GOT3 (cell line): Measurements from ENCODE around the gene ZCCHC4.

Experiments
- DNase-seq: peaks from one replicate; lab custom pipeline; 2025; ENCODE audit warnings: mixed read lengths; lab: John Stamatoyannopoulos, UW

The ZCCHC4 gene

DNA sequence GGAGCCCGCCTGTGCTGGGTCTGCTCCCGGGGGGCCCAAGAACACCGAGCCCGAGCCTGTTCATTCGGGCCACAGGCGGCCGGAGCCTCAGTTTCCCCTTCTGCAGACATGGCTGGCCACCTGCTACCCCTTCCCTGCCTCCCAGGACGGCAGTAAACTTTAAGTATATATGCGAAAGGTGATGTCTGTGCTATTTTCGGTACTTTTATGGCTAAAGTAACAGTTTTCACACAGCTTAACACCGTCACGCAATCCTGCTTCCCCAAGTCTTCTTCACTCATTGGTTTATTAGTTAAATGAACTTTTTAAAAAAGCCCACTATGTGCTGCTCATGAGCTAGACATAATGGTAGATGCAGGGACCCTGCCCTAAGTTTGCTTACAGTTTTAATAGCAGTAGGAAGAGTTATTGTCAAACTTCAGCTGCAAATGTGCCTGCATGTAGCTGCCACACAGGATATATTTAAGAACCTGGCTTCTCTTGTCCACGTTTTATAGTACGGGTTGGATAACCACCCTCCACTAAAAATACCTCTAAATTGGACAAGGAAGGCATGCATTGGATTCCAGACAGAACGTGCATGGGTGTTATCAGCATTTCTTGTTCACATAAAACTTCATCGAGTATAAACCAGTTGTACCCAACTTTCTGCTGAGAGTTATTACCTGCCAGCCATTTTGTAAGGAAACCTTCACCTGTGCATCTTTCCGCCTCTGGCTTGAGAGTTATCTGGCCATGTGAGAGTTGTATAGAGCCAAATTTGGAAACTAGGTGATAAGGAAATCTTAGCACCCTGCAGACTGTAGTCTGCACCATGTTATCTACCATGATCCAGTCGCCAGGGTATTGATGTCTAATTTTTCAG is 65.2 kb downstream of the ZCCHC4 start:
- DNase-seq, result no peak

DNA sequence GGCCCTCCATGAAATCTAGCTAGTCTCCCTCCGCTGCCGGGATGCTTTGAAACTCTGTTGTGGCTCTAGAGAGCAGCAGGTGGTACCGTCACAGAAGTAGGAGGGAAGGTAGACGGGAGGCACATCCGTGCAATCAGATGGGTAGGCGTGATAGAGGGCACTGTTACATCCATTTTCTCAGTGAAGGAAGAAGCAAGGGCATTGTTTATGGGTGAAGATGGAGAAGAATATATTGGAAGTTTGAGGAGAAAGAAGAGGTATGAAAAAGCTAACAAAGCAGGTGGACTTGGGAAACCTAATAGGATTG is 65.8 kb downstream of the ZCCHC4 start:
- DNase-seq, result no peak

- no peak for DNase-seq
These were observed 67.0 kb downstream of the ZCCHC4 start for GRCh38 chr4:25379591-25379990.

DNA sequence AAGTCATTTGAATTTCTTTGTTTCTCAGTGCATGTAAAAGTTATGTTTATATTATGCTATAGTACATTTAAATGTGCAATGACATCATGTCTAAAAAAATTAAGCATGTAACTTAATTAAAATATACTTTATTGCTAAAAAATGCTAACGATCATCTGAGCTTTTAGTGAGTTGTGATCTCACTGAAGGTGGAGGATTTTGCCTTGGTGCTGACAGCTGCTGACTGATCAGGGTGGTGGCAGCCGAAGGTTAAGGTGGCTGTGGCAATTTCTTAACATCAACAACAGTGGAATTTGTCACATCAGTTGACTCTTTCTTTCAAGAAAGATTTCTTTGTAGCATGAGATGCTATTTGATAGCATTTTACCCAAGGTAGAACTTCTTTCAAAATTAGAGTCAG is 71.1 kb downstream of the ZCCHC4 start:
- DNase-seq, result no peak

- no peak for DNase-seq
These were observed 74.4 kb downstream of the ZCCHC4 start for GRCh38 chr4:25386926-25387325.

DNA sequence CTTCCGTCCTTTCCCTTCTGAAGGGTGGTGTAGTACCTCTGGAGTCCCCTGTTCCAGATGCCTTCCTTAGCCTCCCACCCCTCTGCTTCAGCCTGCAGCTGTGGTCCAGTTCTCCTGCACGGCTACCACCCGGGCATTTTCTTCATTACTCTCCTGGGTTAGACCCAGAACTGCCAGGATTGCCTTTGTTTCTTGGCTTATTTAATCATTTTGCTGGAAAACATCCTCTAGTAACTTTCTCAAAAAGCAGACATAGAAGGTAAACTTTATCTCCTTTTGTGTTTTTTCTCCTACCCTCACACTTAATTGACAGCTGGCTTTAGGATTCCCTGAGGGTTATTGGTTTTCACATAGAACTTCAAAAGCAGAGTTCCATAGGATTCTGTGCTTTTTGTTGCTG is 84.7 kb downstream of the ZCCHC4 start:
- DNase-seq, result no peak

GRCh38 chr4:25399510-25399909 is 86.9 kb downstream of the ZCCHC4 start:
- DNase-seq, result no peak

DNA sequence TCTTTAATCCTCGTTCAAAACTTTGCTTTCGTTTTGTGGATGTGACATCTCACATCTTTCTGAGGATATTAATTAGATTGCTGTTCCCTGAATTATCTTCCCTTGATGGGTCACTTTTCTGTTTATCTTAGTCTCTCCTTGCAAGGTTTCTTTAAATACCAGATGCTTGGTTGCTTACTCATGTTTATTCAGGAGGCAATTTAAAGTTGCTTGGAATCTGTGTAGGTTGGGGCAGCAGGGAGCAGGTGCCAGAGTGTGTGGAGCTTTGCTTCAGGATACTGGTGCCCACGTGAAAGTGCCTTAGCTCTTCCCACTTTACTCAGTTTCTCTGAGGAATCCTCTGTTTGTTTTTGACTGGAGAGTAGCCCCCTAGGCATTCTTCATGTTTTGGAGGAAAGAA is 88.5 kb downstream of the ZCCHC4 start:
- no peak for DNase-seq

DNA sequence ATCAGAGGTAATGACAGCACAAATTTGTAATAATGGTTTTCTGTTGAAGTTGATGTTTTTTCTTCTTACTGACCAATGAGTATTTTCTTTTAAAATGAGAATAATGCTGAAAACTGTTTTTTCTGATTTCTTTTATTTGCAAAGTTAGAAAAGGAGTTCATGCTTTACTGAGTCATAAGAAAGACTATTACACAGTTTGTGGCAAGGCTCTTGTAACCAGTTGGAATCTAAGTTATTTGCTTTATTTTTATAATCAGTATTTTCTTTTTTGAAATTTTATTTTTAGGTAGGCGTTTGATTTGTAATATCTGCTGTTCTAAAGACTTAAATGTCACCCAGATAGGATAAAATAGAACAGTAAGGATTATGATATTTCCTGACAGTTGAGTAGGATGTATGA is 89.9 kb downstream of the ZCCHC4 start:
- DNase-seq, result no peak

- no peak for DNase-seq
These were observed 91.1 kb downstream of the ZCCHC4 start for GRCh38 chr4:25403699-25404098.

GRCh38 chr4:25405453-25405852 is 92.9 kb downstream of the ZCCHC4 start:
- DNase-seq, result no peak

GRCh38 chr4:25406081-25406692 is 93.6 kb downstream of the ZCCHC4 start:
- DNase-seq, result no peak

DNA sequence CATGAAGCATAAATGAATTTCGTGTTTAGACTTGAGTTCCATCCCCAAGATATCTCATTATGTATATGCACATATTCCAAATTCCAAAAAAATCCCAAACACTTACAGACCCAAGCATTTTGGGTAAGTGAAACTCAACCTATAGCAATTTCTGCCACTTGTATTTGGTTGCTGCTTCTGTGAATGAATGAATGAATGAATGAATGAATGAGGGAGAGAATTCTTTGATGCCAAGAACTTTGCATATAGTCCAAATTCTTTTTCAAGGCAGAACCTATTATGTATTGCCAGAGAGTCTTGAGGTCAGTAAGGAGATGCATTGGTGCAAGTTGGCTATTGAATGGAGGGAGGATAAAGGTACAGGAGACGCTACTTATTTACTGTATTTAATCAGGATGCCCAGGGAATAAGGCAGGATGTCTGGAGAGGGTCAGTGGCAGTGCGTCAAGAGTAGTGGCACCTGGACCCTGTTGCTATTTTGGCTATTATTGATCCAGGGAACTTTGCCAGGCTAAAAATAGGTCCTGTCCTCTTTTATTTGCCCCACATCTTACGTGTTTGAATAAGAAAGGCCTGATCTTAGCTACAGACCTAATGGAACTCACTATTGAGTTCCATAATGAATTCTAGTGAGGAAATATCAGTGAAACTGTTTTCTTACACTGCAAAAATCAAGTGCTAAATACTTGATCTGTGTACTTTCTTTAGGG is 98.4 kb downstream of the ZCCHC4 start:
- no peak for DNase-seq

- no peak for DNase-seq
These were observed 100.7 kb downstream of the ZCCHC4 start for GRCh38 chr4:25413261-25413660.

- DNase-seq, result no peak
These were observed 104.4 kb downstream of the ZCCHC4 start for GRCh38 chr4:25417014-25417413.
